ENCODE data around the gene ACER3. TPM values are rescaled to one million over a fixed set of nuclear protein-coding genes. Genes with fewer than 3 reads are reported as not detected.

Gene ACER3
- 14.9 and 17.0 TPM in 2 replicates for polyA plus RNA-seq
- 20.1 and 20.5 TPM in 2 replicates for polyA minus RNA-seq

DNA sequence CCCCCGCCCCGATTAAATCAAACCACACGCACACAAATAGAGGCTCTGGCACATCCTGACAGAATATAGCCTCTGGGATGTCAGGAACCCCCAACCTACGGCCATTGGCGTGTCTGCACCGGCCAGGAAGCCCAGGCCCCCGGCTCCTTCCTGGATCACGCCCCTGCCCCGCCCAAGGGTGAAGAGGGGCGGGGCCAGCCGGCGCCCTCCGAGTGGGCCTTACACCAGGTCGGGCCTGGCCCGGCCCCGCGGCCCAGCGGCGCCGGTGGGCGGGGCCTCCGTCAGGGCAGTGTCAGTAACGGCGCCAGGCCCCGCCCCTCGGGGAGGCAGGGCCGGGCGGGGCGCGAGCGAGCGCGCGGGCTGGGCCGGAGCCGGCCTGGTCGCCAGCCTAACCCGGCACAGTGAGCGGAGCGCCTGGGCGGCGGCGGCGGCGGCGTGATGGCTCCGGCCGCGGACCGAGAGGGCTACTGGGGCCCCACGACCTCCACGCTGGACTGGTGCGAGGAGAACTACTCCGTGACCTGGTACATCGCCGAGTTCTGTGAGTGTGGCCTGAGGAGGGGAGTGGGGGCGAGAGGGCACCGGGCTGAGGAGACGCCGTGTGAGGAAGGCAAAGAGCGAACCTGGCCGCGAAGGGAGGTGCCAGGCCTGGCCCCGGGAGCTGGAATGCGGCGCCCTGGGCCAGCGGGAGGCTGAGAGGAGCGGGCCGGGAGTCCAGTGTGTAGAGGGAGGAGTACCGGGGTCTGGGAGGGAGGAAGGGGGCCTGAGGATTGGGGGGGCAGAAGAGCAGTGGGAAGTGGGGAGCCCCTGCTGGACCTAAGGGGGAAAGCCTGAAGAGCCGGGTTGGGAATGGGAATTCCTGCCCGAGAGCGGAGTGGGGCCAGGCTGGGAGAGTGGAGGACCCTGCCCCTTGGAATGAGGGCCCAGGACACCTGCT, at the start of gene ACER3:
Gene ACER3, plus strand, starts transcription at position 380 of the 937 bp plus-strand sequence. Its CDS starts 59 bp downstream, at position 439.
- peak within 1 kb of the TSS; percentile 82 for H3K9ac ChIP-seq (ENCODE audit: low read length)
- no peaks in the 10 kb centered on the region for H3K36me3 ChIP-seq (ENCODE audit: insufficient read depth, low read length)
- H3K4me3 ChIP-seq (ENCODE audit: low read length) = peak within 1 kb of the TSS; percentile 94
- H3F3A ChIP-seq (ENCODE audit: insufficient read depth, low read length, poor library complexity, severe bottlenecking) = no peaks in the 10 kb centered on the region
- TF ChIP-seq POLR2AphosphoS5 (IDR thresholded peaks at IDR 0.05) = peak; percentile 56
- TF ChIP-seq RAD21 (conservative IDR thresholded peaks at IDR 0.05) = no peak
- H3K79me2 ChIP-seq (replicated peaks; ENCODE audit: insufficient read depth, low read length) = peaks cover 3% of the 10 kb centered on the region
- H2AFZ ChIP-seq (ENCODE audit: low read depth, low read length) = peak within 1 kb of the TSS; percentile 91
- H3K4me2 ChIP-seq (ENCODE audit: low read length) = peak within 1 kb of the TSS; percentile 18
- no peaks in the 10 kb centered on the region for H3K9me2 ChIP-seq (ENCODE audit: insufficient read depth, low read length)
- H4K20me1 ChIP-seq (ENCODE audit: insufficient read depth) = no peaks in the 10 kb centered on the region
- no peaks in the 10 kb centered on the region for H3K9me3 ChIP-seq (ENCODE audit: low read length)
- H3K27me3 ChIP-seq (ENCODE audit: insufficient read depth, low read depth, low read length) = no peaks in the 10 kb centered on the region
- H3K27ac ChIP-seq (ENCODE audit: low read length) = peak within 1 kb of the TSS; percentile 55

DNA sequence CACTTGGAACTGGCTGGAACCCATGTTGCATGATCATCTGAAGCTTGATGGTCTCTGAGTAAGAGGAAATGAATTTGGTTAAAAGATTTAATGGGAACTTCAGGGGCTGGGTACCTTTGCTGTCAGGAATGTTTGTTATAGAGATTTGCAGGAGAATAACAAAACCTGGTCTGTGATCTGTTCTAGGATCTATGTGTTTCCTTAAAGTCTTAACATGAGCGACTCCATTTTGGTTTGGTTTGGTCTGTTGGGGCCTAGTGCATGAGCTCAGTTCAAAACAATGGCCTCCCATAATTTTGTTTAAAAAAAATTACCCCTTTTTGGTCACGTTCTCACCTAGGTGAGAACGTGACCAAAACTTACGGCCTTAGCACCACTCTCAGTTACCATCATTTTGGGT, 49.5 kb upstream of the ACER3 start:
- no peaks in the 10 kb centered on the region for H3K27me3 ChIP-seq (ENCODE audit: insufficient read depth, low read depth, low read length)
- H4K20me1 ChIP-seq (ENCODE audit: insufficient read depth) = no peaks in the 10 kb centered on the region
- no peaks in the 10 kb centered on the region for H3K9me2 ChIP-seq (ENCODE audit: insufficient read depth, low read length)
- H3K9me3 ChIP-seq (ENCODE audit: low read length) = no peaks in the 10 kb centered on the region
- H3K27ac ChIP-seq (ENCODE audit: low read length) = no peak overlapping the region
- no peak overlapping the region for H3K4me3 ChIP-seq (ENCODE audit: low read length)
- no peak for TF ChIP-seq EZH2 (IDR thresholded peaks at IDR 0.05; ENCODE audit: borderline replicate concordance, insufficient read depth, low read length, poor library complexity, severe bottlenecking)
- TF ChIP-seq RAD21 (conservative IDR thresholded peaks at IDR 0.05) = no peak
- TF ChIP-seq MXI1 (conservative IDR thresholded peaks at IDR 0.05; ENCODE audit: poor library complexity, severe bottlenecking) = no peak
- TF ChIP-seq, protein P1, sequence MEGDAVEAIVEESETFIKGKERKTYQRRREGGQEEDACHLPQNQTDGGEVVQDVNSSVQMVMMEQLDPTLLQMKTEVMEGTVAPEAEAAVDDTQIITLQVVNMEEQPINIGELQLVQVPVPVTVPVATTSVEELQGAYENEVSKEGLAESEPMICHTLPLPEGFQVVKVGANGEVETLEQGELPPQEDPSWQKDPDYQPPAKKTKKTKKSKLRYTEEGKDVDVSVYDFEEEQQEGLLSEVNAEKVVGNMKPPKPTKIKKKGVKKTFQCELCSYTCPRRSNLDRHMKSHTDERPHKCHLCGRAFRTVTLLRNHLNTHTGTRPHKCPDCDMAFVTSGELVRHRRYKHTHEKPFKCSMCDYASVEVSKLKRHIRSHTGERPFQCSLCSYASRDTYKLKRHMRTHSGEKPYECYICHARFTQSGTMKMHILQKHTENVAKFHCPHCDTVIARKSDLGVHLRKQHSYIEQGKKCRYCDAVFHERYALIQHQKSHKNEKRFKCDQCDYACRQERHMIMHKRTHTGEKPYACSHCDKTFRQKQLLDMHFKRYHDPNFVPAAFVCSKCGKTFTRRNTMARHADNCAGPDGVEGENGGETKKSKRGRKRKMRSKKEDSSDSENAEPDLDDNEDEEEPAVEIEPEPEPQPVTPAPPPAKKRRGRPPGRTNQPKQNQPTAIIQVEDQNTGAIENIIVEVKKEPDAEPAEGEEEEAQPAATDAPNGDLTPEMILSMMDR (IDR thresholded peaks at IDR 0.05; ENCODE audit: poor library complexity, severe bottlenecking) = no peak
- no peak for TF ChIP-seq EP300 (conservative IDR thresholded peaks at IDR 0.05; ENCODE audit: poor library complexity, severe bottlenecking)
- no peak for TF ChIP-seq SMC3 (conservative IDR thresholded peaks at IDR 0.05; ENCODE audit: poor library complexity)
- TF ChIP-seq POLR2AphosphoS5 (IDR thresholded peaks at IDR 0.05) = no peak
- TF ChIP-seq, protein P2, sequence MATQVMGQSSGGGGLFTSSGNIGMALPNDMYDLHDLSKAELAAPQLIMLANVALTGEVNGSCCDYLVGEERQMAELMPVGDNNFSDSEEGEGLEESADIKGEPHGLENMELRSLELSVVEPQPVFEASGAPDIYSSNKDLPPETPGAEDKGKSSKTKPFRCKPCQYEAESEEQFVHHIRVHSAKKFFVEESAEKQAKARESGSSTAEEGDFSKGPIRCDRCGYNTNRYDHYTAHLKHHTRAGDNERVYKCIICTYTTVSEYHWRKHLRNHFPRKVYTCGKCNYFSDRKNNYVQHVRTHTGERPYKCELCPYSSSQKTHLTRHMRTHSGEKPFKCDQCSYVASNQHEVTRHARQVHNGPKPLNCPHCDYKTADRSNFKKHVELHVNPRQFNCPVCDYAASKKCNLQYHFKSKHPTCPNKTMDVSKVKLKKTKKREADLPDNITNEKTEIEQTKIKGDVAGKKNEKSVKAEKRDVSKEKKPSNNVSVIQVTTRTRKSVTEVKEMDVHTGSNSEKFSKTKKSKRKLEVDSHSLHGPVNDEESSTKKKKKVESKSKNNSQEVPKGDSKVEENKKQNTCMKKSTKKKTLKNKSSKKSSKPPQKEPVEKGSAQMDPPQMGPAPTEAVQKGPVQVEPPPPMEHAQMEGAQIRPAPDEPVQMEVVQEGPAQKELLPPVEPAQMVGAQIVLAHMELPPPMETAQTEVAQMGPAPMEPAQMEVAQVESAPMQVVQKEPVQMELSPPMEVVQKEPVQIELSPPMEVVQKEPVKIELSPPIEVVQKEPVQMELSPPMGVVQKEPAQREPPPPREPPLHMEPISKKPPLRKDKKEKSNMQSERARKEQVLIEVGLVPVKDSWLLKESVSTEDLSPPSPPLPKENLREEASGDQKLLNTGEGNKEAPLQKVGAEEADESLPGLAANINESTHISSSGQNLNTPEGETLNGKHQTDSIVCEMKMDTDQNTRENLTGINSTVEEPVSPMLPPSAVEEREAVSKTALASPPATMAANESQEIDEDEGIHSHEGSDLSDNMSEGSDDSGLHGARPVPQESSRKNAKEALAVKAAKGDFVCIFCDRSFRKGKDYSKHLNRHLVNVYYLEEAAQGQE (IDR thresholded peaks at IDR 0.05; ENCODE audit: borderline replicate concordance) = no peak
- TF ChIP-seq TAF1 (IDR thresholded peaks at IDR 0.05; ENCODE audit: low read depth) = no peak
- H2AFZ ChIP-seq (ENCODE audit: low read depth, low read length) = no peak overlapping the region
- no peaks in the 10 kb centered on the region for H3F3A ChIP-seq (ENCODE audit: insufficient read depth, low read length, poor library complexity, severe bottlenecking)
- no peak overlapping the region for H3K4me2 ChIP-seq (ENCODE audit: low read length)
- no peak overlapping the region for H3K9ac ChIP-seq (ENCODE audit: low read length)
- H3K79me2 ChIP-seq (replicated peaks; ENCODE audit: insufficient read depth, low read length) = no peaks in the 10 kb centered on the region
- no peaks in the 10 kb centered on the region for H3K36me3 ChIP-seq (ENCODE audit: insufficient read depth, low read length)
